Keratinocyte (primary cell): ENCODE results near the gene GAD1.

Source experiments
- CTCF ChIP-seq, 3 experiments: IDR thresholded peaks in 1 of 3; conservative IDR thresholded peaks in 1 of 3; optimal IDR thresholded peaks in 1 of 3; 2 replicates in 2 of 3; 3 replicates in 1 of 3; pipeline versions ENCODE3 to v1.5.1; 2011; ENCODE audit warnings: low read length in 3 of 3, mild to moderate bottlenecking in 3 of 3, moderate library complexity in 2 of 3, control low read depth in 1 of 3, inconsistent platforms in 1 of 3; ENCODE audit not compliant: insufficient read depth in 2 of 3; ENCODE audit errors: extremely low read depth in 1 of 3
- EZH2 ChIP-seq: IDR thresholded peaks from one replicate; pipeline ENCODE4 v1.6.1; 2012; ENCODE audit warnings: inconsistent platforms, mild to moderate bottlenecking, low read length, moderate library complexity

GRCh38 chr2:170819680-170820664, 3.3 kb downstream of the GAD1 start:
- TF ChIP-seq CTCF (optimal IDR thresholded peaks at IDR 0.05 in 1 of 3, IDR thresholded peaks at IDR 0.05 in 1 of 3, conservative IDR thresholded peaks at IDR 0.05 in 1 of 3; ENCODE audit: extremely low read depth in 1 of 3, insufficient read depth in 2 of 3, low read length in 3 of 3) (no peak), EZH2 (peak; percentile 31)
